ENCODE results near the gene TRIM27. TPM values are rescaled to one million over a fixed set of nuclear protein-coding genes. Genes with fewer than 3 reads are reported as not detected.

TRIM27 gene
- total RNA-seq, 2 donors from 2014 or later = 56.3 to 69.2 TPM

DNA sequence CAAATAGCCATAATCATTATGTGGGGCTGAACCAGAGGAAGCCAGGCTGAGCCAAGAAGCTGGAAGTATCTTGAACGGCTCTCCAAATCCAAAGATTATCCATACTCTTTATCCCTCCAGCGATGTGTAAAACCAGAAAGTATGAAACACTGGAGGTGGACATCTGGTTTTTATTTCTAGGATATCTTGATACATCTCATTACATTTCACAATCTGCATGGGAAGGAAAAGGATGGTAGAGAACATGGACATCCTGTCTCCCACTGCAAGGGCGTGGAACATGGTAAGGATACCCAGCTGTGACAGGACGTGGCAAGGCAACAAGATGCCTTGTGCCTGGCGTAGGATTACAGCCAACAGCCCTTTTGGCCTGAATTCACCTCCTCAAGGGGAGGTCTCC, 20.1 kb downstream of the TRIM27 start:
- WGBS, 2 donors = 90 to 98% methylated on average over 5 of the region's 5 CpGs
- intact Hi-C loops (cut with DNase I) = no loop called here
- H3K9me3 ChIP-seq = no peaks in the 10 kb centered on the region

GRCh38 chr6:28901831-28902230, 22.0 kb downstream of the TRIM27 start:
- peaks cover 7% of the 10 kb centered on the region for H3K4me1 ChIP-seq
- DNase-seq = no peak
- no peak overlapping the region for H3K4me3 ChIP-seq
- no peaks in the 10 kb centered on the region for H3K9me3 ChIP-seq
- no peak for TF ChIP-seq POLR2A (IDR thresholded peaks at IDR 0.05)
- TF ChIP-seq, protein P1, sequence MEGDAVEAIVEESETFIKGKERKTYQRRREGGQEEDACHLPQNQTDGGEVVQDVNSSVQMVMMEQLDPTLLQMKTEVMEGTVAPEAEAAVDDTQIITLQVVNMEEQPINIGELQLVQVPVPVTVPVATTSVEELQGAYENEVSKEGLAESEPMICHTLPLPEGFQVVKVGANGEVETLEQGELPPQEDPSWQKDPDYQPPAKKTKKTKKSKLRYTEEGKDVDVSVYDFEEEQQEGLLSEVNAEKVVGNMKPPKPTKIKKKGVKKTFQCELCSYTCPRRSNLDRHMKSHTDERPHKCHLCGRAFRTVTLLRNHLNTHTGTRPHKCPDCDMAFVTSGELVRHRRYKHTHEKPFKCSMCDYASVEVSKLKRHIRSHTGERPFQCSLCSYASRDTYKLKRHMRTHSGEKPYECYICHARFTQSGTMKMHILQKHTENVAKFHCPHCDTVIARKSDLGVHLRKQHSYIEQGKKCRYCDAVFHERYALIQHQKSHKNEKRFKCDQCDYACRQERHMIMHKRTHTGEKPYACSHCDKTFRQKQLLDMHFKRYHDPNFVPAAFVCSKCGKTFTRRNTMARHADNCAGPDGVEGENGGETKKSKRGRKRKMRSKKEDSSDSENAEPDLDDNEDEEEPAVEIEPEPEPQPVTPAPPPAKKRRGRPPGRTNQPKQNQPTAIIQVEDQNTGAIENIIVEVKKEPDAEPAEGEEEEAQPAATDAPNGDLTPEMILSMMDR (IDR thresholded peaks at IDR 0.05) = no peak
- H3K27me3 ChIP-seq = no peaks in the 10 kb centered on the region
- no peak overlapping the region for H3K27ac ChIP-seq
- peaks cover 13 to 36% of the 10 kb centered on the region in 2 donors for H3K36me3 ChIP-seq (replicated peaks in 1 of 2; ENCODE audit: insufficient read depth in 1 of 2, low read depth in 2 of 2)
- no peak for ATAC-seq
- intact Hi-C loops (cut with DNase I) = no loop called here

More for the DNA sequence above, 20.1 kb downstream of the TRIM27 start:
- peaks cover 13 to 41% of the 10 kb centered on the region in 2 donors for H3K36me3 ChIP-seq (replicated peaks in 1 of 2; ENCODE audit: insufficient read depth in 1 of 2, low read depth in 2 of 2)
- ATAC-seq (no peak), DNase-seq (no peak)
- H3K4me3 ChIP-seq = no peak overlapping the region
- H3K27ac ChIP-seq = no peak overlapping the region
- H3K4me1 ChIP-seq = no peaks in the 10 kb centered on the region
- TF ChIP-seq, protein P1 (IDR thresholded peaks at IDR 0.05) = no peak
- no peak for TF ChIP-seq POLR2A (IDR thresholded peaks at IDR 0.05)
- H3K27me3 ChIP-seq = no peaks in the 10 kb centered on the region

GRCh38 chr6:28900577-28901256, 23.1 kb downstream of the TRIM27 start:
- Histone ChIP-seq H3K27me3 (no peaks in the 10 kb centered on the region), H3K36me3 (replicated peaks in 1 of 2; ENCODE audit: insufficient read depth in 1 of 2, low read depth in 2 of 2) (peaks cover 13 to 34% of the 10 kb centered on the region in 2 donors), H3K27ac (no peak overlapping the region), H3K9me3 (no peaks in the 10 kb centered on the region), H3K4me3 (no peak overlapping the region), H3K4me1 (peaks cover 7% of the 10 kb centered on the region)
- TF ChIP-seq, protein P1 (IDR thresholded peaks at IDR 0.05) = no peak
- TF ChIP-seq POLR2A (IDR thresholded peaks at IDR 0.05) = no peak
- WGBS, 2 donors = 73 to 84% methylated on average over 5 of the region's 5 CpGs
- intact Hi-C loops (cut with DNase I) = no loop called here
- ATAC-seq (no peak), DNase-seq (no peak)

- no peak overlapping the region for H3K27ac ChIP-seq
- TF ChIP-seq, protein P1 (IDR thresholded peaks at IDR 0.05) = no peak
- no peak for TF ChIP-seq POLR2A (IDR thresholded peaks at IDR 0.05)
- no peak for ATAC-seq
Observed at GRCh38 chr6:28898710-28898965, 25.1 kb downstream of the TRIM27 start.

DNA sequence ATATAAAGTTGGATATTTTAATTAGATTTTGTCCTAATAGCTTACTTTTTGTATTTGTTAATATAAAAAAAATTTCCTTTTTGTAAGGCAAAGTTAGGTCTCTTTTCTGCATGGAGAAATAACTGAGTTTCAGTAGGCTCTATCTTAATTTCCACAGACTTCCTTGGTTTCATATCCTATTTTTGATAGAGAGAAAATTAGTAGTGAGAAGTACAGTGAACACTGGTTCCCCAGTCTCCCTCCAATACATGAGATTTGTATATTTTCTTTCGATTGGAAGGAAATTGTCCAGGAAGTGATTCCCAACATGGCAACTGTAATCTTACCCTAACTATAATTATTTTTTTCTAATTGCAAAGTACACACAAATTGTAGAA, 26.4 kb downstream of the TRIM27 start:
- 4 to 23% methylated on average over 1 of the region's 1 CpG for WGBS, 2 donors
- intact Hi-C loops (cut with DNase I) = no loop called here
- Histone ChIP-seq H3K9me3 (no peaks in the 10 kb centered on the region), H3K27me3 (no peaks in the 10 kb centered on the region), H3K36me3 (replicated peaks in 1 of 2; ENCODE audit: insufficient read depth in 1 of 2, low read depth in 2 of 2) (peaks cover 0 to 10% of the 10 kb centered on the region in 2 donors), H3K4me1 (peaks cover 7% of the 10 kb centered on the region), H3K27ac (peak overlapping the region; percentile 88 to 98 (median 95)), H3K4me3 (no peak overlapping the region)
- DNase-seq (no peak), ATAC-seq (no peak)
- no peak for TF ChIP-seq POLR2A (IDR thresholded peaks at IDR 0.05)
- TF ChIP-seq, protein P1 (IDR thresholded peaks at IDR 0.05) = no peak

More at GRCh38 chr6:28898710-28898965, 25.1 kb downstream of the TRIM27 start:
- Histone ChIP-seq H3K27me3 (no peaks in the 10 kb centered on the region), H3K4me3 (no peak overlapping the region), H3K9me3 (no peaks in the 10 kb centered on the region), H3K36me3 (replicated peaks in 1 of 2; ENCODE audit: insufficient read depth in 1 of 2, low read depth in 2 of 2) (peaks cover 8 to 20% of the 10 kb centered on the region in 2 donors), H3K4me1 (peaks cover 7% of the 10 kb centered on the region)
- no peak for DNase-seq
- intact Hi-C loops (cut with DNase I) = no loop called here
- WGBS, 2 donors = 66 to 95% methylated on average over 2 of the region's 2 CpGs
